Caco-2 (cell line): ENCODE measurements around the gene FBXW9. TPM values are rescaled to one million over a fixed set of nuclear protein-coding genes. Genes with fewer than 3 reads are reported as not detected.
A peak's percentile ranks its signal among the peaks of the same experiment; 100 is the strongest.

ENCODE experiments used
- BruUV-seq: library from RNA; stranded (reverse); fragments of 400-500 nt; replicated peaks from 2 replicates; lab custom pipeline; 2021; lab: Mats Ljungman, UMichigan
- CTCF ChIA-PET: fragments of 300-600 bp; sonication (Branson Sonifier 250); formaldehyde crosslinking; loops from one replicate; lab custom pipeline; 2022; ENCODE audit warnings: antibody characterized with exemption; lab: Charles Lee
- POLR2A ChIA-PET: fragments of 300-600 bp; sonication (Branson Sonifier 250); formaldehyde crosslinking; loops from one replicate; lab custom pipeline; 2022; ENCODE audit warnings: antibody characterized with exemption; lab: Charles Lee
- DNase-seq, 2 experiments: peaks; one replicate each; pipeline versions ENCODE4 v3.0.0 to v3.0.0-alpha.2; 2020 to 2022
- H3K27me3 ChIP-seq: replicated peaks from 2 replicates; pipeline ENCODE4 v1.6.0; 2011; ENCODE audit warnings: low read length; ENCODE audit not compliant: control insufficient read depth, insufficient read depth
- H3K36me3 ChIP-seq: 2 replicates; pipeline ENCODE4 v1.5.1; 2011; ENCODE audit warnings: low read length; ENCODE audit not compliant: control insufficient read depth, insufficient read depth
- H3K4me1 ChIP-seq: fragments of 250-450 bp; sonication (Bioruptor Pico); 2 replicates; pipeline ENCODE4 v1.5.1; 2020; ENCODE audit warnings: mild to moderate bottlenecking
- H3K4me3 ChIP-seq: 2 replicates; pipeline ENCODE4 v1.5.1; 2011; ENCODE audit warnings: low read depth, mild to moderate bottlenecking, control low read depth, low read length
- H3K9me3 ChIP-seq: fragments of 250-450 bp; sonication (Bioruptor Pico); 2 replicates; pipeline ENCODE4 v1.5.1; 2020; ENCODE audit warnings: mild to moderate bottlenecking, moderate library complexity
- H3K27ac Mint-ChIP-seq: one replicate; pipeline ENCODE4 v1.8.0; 2022; ENCODE audit warnings: mixed read lengths; ENCODE audit not compliant: unreplicated experiment
- H3K27me3 Mint-ChIP-seq: one replicate; pipeline ENCODE4 v1.8.0; 2022; ENCODE audit warnings: mixed read lengths; ENCODE audit not compliant: insufficient read depth, unreplicated experiment
- H3K36me3 Mint-ChIP-seq: one replicate; pipeline ENCODE4 v1.8.0; 2022; ENCODE audit warnings: mild to moderate bottlenecking, mixed read lengths; ENCODE audit not compliant: insufficient read depth, unreplicated experiment
- H3K4me1 Mint-ChIP-seq: one replicate; pipeline ENCODE4 v1.8.0; 2022; ENCODE audit warnings: low read depth, mixed read lengths; ENCODE audit not compliant: unreplicated experiment
- H3K4me3 Mint-ChIP-seq: one replicate; pipeline ENCODE4 v1.8.0; 2022; ENCODE audit warnings: mild to moderate bottlenecking, moderate library complexity, mixed read lengths; ENCODE audit not compliant: unreplicated experiment
- H3K9me3 Mint-ChIP-seq: one replicate; pipeline ENCODE4 v1.8.0; 2022; ENCODE audit warnings: mixed read lengths; ENCODE audit not compliant: unreplicated experiment
- intact Hi-C: fragments of 100-400 bp; cut with micrococcal nuclease; formaldehyde crosslinking; loops from one replicate; pipeline ENCODE4 v1.10.0; 2022; ENCODE audit not compliant: unreplicated experiment
- total RNA-seq: library from RNA; stranded (reverse); gene quantifications from 2 replicates; pipeline ENCODE4 v1.2.3, GENCODE V29; 2022
- TF ChIP-seq, protein P1 (sequence below), 2 experiments: fragments of 200-600 bp in 1 of 2; IDR thresholded peaks; 1 replicate in 1 of 2; 2 replicates in 1 of 2; pipeline versions ENCODE4 v1.5.1 to v1.8.0; 2011 to 2022; ENCODE audit warnings: antibody characterized with exemption in 1 of 2, control low read depth in 1 of 2, inconsistent platforms in 1 of 2, low read depth in 1 of 2, low read length in 1 of 2, mild to moderate bottlenecking in 1 of 2, moderate library complexity in 1 of 2; ENCODE audit not compliant: insufficient read depth in 1 of 2, severe bottlenecking in 1 of 2, unreplicated experiment in 1 of 2

The FBXW9 gene
- total RNA-seq, 1 experiment from 2014 or later = 8.3 TPM

DNA sequence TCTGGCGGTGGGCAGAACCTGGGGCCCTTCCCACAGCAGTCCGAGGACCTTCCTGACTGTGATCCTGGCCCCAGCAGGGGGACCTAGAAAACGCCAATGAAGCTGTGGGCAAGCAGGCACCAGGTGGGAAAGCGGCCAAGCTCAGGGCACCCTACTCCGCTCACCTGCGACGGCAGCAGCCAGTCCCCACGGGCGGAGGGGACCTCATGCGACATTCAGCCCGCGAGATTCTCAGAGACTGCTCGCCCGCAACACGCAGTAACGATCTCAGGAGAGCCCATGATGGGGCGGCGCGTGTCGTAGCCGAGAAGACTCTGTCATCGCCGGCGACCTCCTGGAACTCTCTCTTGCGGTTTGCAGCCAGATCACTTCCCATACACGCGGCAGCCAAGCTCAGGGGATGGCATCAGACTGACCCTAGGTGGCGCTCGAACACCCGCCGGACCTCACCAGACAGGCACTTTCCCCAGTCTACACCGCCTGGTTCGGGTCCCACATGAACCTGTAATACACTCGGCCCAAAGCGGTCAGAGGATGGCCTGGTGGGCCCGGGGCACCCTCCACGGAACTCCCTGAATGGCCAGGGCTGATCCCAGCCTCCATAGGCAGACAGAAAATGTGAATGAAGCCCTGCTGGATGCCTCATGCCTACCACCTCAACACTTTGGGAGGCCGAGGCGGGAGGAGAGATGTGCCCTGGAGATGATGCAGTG lies 56.4 kb downstream of the FBXW9 start:
- no TSS peak for BruUV-seq
- H3K4me3 Mint-ChIP-seq = peak overlapping the region; percentile 27
- Histone ChIP-seq H3K9me3 (no peaks in the 10 kb centered on the region), H3K27me3 (no peaks in the 10 kb centered on the region), H3K4me1 (no peaks in the 10 kb centered on the region), H3K36me3 (no peaks in the 10 kb centered on the region), H3K4me3 (no peak overlapping the region)
- H3K36me3 Mint-ChIP-seq = peaks cover 2% of the 10 kb centered on the region
- no peaks in the 10 kb centered on the region for H3K9me3 Mint-ChIP-seq
- DNase-seq = peak; percentile 62 to 66
- intact Hi-C loops = no loop called here
- TF ChIP-seq, protein P1, sequence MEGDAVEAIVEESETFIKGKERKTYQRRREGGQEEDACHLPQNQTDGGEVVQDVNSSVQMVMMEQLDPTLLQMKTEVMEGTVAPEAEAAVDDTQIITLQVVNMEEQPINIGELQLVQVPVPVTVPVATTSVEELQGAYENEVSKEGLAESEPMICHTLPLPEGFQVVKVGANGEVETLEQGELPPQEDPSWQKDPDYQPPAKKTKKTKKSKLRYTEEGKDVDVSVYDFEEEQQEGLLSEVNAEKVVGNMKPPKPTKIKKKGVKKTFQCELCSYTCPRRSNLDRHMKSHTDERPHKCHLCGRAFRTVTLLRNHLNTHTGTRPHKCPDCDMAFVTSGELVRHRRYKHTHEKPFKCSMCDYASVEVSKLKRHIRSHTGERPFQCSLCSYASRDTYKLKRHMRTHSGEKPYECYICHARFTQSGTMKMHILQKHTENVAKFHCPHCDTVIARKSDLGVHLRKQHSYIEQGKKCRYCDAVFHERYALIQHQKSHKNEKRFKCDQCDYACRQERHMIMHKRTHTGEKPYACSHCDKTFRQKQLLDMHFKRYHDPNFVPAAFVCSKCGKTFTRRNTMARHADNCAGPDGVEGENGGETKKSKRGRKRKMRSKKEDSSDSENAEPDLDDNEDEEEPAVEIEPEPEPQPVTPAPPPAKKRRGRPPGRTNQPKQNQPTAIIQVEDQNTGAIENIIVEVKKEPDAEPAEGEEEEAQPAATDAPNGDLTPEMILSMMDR (IDR thresholded peaks at IDR 0.05; ENCODE audit: insufficient read depth in 1 of 2, low read depth in 1 of 2, low read length in 1 of 2, severe bottlenecking in 1 of 2, unreplicated experiment in 1 of 2) = peak; percentile 31 to 44
- peaks cover 4% of the 10 kb centered on the region for H3K4me1 Mint-ChIP-seq
- H3K27ac Mint-ChIP-seq = no peak overlapping the region
- ChIA-PET POLR2A (no interaction called here), CTCF (interaction anchor here (0.8 to 1.2 kb wide), 2 partner anchors 26 to 32 kb away, joined by 4 to 5 read pairs; partner anchors contain the start of genes MAN2B1 and WDR83)
- no peaks in the 10 kb centered on the region for H3K27me3 Mint-ChIP-seq

Other genes starting within 250 kb of the FBXW9 start
- gene ZNF709, start 211.8 kb downstream of the FBXW9 start, total RNA-seq = 1.7 and 2.4 TPM in 2 replicates
- 11.1 and 11.6 TPM in 2 replicates for gene ZNF564, start 145.1 kb downstream of the FBXW9 start, total RNA-seq
- 6.1 and 6.3 TPM in 2 replicates for gene ZNF490, start 85.8 kb downstream of the FBXW9 start, total RNA-seq
- gene ZNF791, start 85.7 kb downstream of the FBXW9 start, total RNA-seq = 15.2 and 18.9 TPM in 2 replicates
- 70.5 and 88.9 TPM in 2 replicates for gene MAN2B1, start 29.9 kb downstream of the FBXW9 start, total RNA-seq
- gene WDR83, start 29.8 kb downstream of the FBXW9 start, total RNA-seq = 17.5 and 20.4 TPM in 2 replicates
- 76.3 and 76.4 TPM in 2 replicates for gene DHPS, start 14.8 kb downstream of the FBXW9 start, total RNA-seq
- 0.91 TPM in 1 of 2 replicates, not detected in the other for gene GNG14, start 8.6 kb downstream of the FBXW9 start, total RNA-seq
- 87.8 and 106 TPM in 2 replicates for gene TNPO2, start 27.3 kb upstream of the FBXW9 start, total RNA-seq
- gene TRIR, start 38.1 kb upstream of the FBXW9 start, total RNA-seq = 164 and 169 TPM in 2 replicates
- 55.0 and 57.1 TPM in 2 replicates for gene GET3, start 40.9 kb upstream of the FBXW9 start, total RNA-seq
- 0.27 TPM in 1 of 2 replicates, not detected in the other for gene BEST2, start 55.2 kb upstream of the FBXW9 start, total RNA-seq
- gene HOOK2, start 78.9 kb upstream of the FBXW9 start, total RNA-seq = 74.2 and 80.4 TPM in 2 replicates
- gene JUNB, start 94.9 kb upstream of the FBXW9 start, total RNA-seq = 16.4 and 19.4 TPM in 2 replicates
- 265 and 285 TPM in 2 replicates for gene PRDX2, start 105.2 kb upstream of the FBXW9 start, total RNA-seq
- 23.9 and 25.9 TPM in 2 replicates for gene THSD8, start 105.4 kb upstream of the FBXW9 start, total RNA-seq
- gene RNASEH2A, start 110.0 kb upstream of the FBXW9 start, total RNA-seq = 30.9 and 37.6 TPM in 2 replicates
- not detected in 2 replicates for gene RTBDN, start 137.9 kb upstream of the FBXW9 start, total RNA-seq
- gene MAST1, start 141.9 kb upstream of the FBXW9 start, total RNA-seq = 0.79 and 0.91 TPM in 2 replicates
- 3.6 and 3.8 TPM in 2 replicates for gene DNASE2, start 184.8 kb upstream of the FBXW9 start, total RNA-seq
- not detected in 2 replicates for gene KLF1, start 190.6 kb upstream of the FBXW9 start, total RNA-seq
- gene GCDH, start 194.5 kb upstream of the FBXW9 start, total RNA-seq = 31.4 and 32.4 TPM in 2 replicates
- 2.0 and 2.3 TPM in 2 replicates for gene SYCE2, start 222.7 kb upstream of the FBXW9 start, total RNA-seq
- 75.9 and 88.6 TPM in 2 replicates for gene FARSA, start 237.1 kb upstream of the FBXW9 start, total RNA-seq
- gene CALR, start 242.0 kb upstream of the FBXW9 start, total RNA-seq = 707 and 767 TPM in 2 replicates
- gene RAD23A, start 249.2 kb upstream of the FBXW9 start, total RNA-seq = 102 and 112 TPM in 2 replicates